NCI-H526 (cell line): ENCODE data around the gene CELF5.
"Not testable (repeated sequence)": the region's sequence is repeated elsewhere in the genome, so short reads cannot be mapped to it uniquely, and the experiment has no call there.

ENCODE experiments used
- DNase-seq, 2 experiments: peaks; one replicate each; lab custom pipeline; 2025; lab: John Stamatoyannopoulos, UW

Gene CELF5

GRCh38 chr19:3274245-3274941 lies 49.9 kb downstream of the CELF5 start:
- DNase-seq = no peak

DNA sequence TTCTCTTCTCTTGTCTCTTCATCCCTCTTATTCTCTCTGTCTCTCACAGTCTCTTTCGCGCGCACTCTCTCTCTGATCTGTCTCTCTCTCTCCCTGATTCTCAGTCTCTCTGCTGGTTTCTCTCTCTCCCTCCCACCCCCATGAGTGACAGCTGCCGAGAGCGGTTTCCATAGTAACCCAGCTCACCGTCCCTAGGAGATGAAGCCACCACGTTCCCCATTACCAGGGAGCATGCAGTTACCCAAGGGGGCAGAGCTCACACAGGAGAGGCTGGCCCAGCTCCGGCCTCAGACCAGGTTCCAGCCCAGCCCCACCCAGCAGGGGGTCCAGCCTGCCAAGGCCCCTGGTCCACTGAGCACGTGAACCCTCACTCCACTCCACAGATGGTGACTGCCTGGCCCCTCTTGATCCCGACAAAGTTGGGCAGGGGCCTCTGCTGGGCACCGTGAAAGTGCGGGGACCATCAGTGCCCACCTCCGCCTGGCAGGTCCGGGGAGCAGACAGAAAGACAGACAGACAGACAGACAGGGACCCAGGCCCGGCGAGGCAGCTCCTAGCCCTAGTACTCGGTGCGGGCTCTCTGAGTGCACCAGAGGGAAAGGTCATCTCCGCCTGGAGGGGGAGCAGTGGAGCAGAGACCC lies 50.6 kb downstream of the CELF5 start:
- DNase-seq = peak in 1 of 2 experiments; percentile 24

GRCh38 chr19:3275583-3276340 lies 51.3 kb downstream of the CELF5 start:
- peak; percentile 77 to 93 for DNase-seq

GRCh38 chr19:3276341-3276799 lies 51.9 kb downstream of the CELF5 start:
- DNase-seq = peak; percentile 77 to 93

DNA sequence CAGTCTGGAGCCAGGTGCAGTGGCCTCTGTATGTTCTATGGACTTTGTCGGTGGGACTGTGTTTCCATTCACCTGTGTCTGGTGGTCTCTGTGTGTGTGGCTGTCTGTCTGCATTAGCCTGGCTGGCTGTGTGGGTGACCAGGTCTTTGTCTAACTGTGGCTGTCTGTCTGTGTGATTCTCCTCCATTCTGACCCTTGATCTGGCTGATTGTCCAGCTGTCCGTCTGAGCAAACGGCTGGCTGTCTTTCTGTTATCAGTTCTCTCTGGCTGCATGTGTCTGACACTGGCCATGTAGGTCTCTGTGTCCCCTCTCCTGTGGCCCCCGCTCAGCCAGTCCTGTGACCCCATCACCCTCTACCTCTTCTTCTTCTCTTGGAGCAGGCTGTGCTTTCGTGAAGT lies 53.2 kb downstream of the CELF5 start:
- no peak for DNase-seq

DNA sequence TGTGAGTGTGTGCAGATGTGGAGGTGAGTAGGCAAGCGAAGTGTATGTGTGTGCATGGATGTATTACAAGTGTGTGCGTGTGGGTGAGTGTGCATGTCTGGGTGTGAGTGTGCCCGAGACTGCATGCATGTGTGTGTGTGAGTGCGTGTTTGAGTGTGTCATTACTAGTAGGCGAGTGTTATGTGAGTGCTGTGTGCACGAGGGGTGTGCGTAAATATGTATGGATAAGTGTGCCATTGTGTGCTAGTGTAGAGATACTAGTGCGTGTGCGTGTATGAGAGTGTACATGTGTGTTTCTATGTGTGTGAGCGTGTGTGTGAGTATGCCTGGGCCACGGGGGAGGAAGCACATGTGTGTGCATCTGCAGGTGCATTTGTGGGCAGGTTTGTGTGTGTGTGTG lies 53.8 kb downstream of the CELF5 start:
- no peak for DNase-seq

GRCh38 chr19:3278749-3279148 lies 54.3 kb downstream of the CELF5 start:
- no peak for DNase-seq

- DNase-seq = no peak
Measured at GRCh38 chr19:3279306-3279705, 54.8 kb downstream of the CELF5 start.

GRCh38 chr19:3281026-3281425 lies 56.6 kb downstream of the CELF5 start:
- DNase-seq = no peak

GRCh38 chr19:3282155-3282554 lies 57.7 kb downstream of the CELF5 start:
- no peak for DNase-seq

GRCh38 chr19:3282564-3282963 lies 58.1 kb downstream of the CELF5 start:
- no peak for DNase-seq

DNA sequence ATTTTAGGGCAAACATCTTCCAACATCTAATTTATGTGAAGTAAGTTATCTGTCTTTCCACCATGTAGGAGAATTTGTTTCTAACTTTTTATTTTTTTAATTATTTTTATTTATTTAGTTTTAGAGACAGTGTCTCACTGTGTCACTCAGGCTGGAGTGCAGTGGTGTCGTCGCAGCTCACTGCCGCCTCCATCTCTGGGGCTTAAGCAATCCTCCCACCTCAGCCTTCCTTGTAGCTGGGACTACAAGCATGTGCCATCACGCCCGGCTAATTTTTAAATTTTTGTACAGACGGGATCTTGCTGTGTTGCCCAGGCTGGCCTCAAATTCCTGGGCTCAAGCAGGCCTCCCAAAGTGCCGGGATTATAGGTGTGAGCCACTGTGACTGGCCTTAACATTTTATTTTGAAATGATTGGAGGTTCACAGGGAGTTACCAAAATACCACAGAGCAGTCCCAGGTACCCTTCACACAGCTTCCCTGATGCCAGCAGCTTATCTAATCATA lies 58.8 kb downstream of the CELF5 start:
- DNase-seq = no peak

DNA sequence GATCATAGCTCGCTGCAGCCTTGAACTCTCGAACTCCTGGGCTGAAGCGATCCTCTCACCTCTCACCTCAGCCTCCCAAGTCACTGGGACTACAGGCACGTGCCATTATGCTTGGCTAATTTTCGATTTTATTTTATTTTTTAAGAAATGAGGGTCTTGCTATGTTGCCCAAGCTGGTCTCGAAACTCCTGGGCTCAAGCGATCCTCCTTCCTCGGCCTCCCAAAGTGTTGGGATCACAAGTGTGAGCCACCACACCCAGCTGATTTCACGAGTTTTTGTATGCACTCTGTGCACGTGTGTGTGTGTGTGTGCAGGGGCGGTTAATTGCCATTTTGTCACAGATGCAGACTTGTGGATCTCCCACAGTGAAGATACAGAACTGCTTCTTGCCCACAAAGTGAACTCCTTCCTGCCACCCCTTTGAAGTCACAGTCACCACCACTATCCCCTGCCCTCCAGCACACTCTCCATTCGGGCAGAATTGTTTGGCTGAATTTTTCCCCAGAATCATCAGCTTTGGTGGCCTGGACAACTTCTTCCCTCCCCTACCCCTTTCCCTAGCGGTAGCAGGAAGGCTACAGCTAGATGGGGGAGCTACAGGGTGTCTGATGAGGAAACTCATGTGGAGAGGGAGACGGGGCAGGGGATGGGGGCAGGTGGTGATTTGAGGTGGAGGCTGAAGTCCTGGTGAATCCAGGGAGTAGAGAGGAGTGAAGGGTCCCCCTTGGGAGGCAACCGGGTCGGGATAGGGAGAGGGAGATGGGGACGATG lies 59.6 kb downstream of the CELF5 start:
- no peak for DNase-seq

DNA sequence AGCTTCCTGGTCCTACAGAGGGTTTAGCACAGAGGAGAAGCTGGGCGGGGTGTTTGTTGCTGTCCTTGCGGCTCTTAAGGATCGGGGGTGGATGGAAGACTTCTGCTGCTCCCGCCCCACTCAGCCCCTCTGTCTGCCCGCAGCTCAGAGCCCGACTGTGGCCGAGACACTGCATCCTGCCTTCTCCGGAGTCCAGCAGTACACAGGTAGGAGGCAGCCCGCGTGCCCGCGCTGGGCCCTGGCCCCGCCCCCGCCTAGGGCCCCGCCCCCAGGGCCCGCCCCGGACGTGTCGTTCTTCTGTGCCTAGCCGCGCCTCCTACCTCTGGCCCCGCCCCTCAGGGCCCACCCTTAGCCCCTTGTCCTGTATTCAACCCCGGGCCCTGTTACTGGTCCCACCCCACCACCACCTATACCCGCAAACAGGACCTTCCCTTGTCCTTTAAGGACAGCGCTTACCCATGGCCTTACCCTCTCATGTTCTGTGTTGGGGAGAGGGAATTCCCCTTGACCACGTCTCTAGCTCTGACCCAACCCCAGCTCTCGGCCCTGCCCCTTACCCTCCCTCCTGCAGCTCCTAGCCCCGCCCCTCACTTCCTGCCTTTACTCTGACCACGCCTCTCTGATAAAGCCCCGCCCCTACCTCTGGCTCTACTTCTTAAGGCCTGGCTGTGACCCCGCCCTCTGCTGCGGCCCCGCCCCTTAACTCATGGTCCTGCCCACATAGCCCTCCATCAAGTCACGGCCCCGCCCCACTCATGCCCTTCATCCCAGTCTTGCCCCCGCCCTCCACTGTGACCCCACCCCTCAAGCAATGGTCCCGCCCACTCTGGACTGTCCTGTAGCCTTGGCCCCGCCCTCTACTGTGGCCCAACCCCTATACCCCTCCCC lies 60.5 kb downstream of the CELF5 start:
- DNase-seq = peak; percentile 65 to 94

DNA sequence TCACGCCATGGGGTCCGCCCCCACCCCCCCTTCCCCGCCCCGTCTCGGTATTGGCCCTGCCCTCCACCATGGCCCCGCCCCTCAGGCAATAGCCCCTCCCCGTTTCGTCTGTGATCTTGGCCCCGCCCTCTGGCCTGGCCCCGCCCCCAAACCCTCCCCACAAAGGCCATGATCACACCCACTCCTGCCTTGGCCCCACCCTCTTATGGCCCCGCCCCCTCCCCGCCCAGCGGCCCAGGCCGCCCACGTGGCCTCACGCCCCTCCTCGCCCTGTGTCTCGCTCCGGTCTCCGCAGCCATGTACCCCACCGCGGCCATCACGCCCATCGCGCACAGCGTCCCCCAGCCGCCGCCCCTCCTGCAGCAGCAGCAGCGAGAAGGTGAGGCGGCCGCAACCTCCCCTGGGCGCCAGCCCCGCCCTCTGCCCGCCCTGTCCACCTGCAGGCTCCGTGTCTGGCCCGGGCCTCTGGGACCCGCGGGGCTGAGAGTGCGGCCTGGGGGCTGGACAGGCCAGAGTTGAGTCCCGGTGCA lies 61.3 kb downstream of the CELF5 start:
- DNase-seq = no peak

- DNase-seq = no peak
Measured at GRCh38 chr19:3287814-3288213, 63.4 kb downstream of the CELF5 start.

GRCh38 chr19:3288437-3288836 lies 64.0 kb downstream of the CELF5 start:
- DNase-seq = not testable (repeated sequence)

DNA sequence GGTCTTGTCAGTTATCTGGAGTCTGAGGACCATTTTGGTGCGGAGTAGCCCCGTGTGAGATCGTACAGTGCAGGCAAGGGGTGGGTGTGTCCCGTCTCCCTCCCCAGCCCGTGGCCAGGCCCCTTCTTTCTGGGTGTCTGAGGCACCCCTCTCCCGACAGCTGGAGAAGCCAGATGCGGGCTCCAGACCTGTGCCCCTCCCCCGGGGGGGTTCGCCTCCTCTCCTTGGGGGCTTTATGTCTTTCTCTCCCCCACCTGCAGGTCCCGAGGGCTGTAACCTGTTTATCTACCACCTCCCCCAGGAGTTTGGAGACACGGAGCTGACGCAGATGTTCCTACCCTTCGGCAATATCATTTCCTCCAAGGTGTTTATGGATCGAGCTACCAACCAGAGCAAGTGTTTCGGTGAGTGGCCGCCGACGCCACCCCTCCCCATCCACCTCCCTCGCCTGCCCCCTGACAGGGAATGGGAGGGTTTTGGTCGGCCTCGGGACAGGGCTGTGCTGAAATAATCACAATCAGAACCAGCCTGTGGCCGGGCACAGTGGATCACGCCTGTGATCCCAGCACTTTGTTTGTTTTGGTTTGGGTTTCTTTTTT lies 65.6 kb downstream of the CELF5 start:
- no peak for DNase-seq

GRCh38 chr19:3290858-3291257 lies 66.4 kb downstream of the CELF5 start:
- DNase-seq = not testable (repeated sequence)

DNA sequence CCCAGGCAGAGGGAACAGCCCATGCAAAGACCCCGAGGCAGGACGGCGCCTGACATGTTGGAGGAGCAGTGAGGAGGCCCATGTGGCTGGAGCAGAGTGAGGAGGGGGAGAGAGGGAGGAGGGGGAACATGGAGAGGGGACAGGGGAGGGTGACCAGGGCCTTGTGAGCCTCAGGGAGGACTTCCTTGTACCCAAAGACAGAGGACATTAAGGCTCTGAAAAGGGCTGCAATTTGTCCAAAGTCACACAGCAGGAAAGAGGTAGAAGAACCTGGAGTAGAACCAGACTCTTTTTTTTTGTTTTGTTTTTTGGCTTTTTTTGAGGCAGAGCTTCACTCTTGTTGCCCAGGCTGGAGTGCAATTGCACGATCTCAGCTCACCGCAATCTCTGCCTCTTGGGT lies 67.2 kb downstream of the CELF5 start:
- no peak for DNase-seq
